Stimulated activated CD8-positive, alpha-beta memory T cell treated with anti-CD3 and anti-CD28 coated beads, Interleukin-15, amount 100 ng/mL, for 24 hours (primary cell): Measurements from ENCODE around the gene NOA1.

ENCODE experiments used
- DNase-seq: peaks from one replicate; pipeline ENCODE4 v3.0.0-alpha.2; 2020; ENCODE audit warnings: low read depth

Gene NOA1

DNA sequence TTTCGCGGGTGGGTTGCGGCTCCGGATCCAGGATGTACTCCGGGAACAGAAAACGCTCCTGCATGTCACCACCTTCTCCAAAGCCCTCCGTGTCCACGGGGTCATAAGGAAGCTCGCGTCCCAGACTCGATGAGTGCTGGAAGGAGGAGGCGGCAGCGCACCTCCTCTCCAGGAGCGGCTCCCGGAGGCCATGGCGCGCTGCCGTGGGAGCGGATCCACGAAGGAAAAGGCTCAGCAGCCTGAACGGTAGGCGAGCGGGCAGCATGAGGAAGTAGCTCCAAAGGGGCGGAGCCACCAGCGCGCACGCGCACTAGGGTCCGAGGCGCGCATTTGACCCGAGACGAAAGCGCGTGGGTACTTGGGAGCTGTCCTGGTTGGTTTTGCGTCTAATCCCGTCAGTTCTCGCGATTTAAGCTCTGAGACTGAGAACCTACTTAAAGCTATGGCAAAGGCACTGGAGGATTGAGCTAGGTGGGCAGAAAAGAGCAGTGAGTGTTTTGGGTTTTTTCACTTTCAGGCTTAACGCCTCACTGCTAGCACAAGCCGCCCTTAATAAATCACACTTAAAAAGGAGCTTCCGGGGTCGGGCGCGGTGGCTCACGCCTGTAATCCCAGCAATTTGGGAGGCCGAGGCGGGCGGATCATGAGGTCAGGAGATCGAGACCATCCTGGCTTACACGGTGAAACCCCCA is at the start of gene NOA1:
Gene NOA1 (minus strand): TSS at position 286 of the 692 bp plus-strand sequence. CDS start 21 bp downstream, at position 265.
- peak; percentile 95 for DNase-seq

DNA sequence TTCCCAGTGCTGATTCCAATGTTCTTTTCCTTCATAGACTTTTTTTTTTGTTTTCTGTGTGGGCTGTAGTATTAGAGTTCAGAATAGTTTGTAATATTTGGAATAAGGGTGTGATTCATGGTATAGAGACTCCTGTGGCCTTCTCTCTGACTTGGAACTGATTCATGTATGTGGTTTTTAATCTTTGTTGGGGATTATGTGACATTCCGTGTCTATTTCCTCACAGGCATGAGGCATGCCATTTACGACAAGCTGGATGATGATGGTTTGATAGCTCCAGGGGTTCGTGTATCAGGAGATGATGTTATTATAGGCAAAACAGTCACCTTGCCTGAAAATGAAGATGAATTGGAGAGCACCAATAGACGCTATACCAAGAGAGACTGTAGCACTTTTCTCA is 45.7 kb upstream of the NOA1 start:
- DNase-seq, result no peak

DNA sequence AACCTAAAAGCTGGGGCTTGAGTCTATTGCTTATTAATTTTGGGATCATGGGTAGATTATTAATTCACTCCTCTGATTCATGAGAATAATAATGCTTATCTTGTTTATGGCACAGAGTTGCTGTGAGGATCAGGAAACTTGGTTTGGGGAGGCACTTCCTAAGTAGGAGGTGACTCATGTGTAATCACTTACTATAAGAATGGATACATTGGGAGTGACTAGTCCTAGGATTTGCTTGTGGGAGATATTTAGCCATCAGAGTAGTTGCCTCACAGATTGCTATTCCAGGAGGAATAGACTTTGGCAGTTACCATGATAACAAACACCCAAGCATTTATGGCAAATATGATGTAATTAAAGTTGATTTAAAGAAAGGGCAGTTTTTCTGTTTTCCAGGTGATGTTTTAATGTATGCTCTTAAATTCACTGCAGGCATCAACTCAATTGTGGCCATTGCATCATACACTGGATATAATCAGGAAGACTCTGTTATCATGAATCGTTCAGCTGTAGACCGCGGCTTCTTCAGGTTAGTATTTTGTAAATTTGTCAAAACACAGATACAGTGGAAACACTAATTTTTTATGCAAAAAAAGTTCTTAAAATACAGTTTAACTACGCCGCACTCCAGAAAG is 43.2 kb upstream of the NOA1 start:
- no peak for DNase-seq

DNA sequence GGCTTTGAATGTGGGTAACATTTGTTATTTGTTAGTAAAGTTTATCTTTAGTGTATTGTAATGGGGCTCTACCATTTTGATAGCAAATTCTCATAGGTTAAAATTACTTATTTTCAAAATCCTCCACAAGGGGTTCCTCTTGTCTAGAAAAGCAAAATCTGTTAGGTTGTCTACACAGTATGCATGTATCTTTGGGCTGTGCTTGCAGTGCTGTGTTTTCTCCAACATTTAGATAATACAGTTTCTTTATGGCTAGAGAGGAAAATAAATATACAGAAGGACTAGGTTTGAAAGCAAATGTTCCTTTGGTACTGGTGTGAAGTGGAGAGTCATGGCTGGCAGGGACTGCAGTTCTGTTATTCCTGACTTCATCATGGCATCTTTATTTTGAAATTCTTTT is 41.6 kb upstream of the NOA1 start:
- DNase-seq, result no peak

DNA sequence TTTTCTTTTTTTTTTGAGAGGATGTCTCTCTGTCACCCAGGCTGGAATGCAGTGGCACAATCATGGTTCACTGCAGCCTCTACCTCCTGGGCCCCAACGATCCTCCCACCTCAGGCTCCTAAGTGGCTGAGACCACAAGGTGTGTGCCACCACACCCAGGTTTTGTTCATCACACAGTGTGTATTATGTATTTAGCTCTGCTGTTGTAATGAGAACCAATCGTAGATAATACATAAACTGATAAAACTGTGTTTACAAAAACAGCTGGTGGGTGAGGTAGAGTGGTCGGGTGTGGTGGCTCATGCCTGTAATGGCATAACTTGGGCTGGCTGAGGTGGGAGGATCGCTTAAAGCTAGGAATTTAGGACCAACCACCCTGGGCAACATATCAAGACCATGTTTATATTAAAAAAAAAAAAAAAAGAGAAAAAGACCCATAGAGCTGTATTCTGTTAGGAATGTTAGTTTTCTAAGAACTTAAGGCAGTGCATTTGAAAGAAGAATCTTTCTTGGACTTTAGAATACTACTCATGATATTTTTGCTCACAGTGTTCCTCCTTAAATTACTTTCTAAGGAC is 36.2 kb upstream of the NOA1 start:
- no peak for DNase-seq

DNA sequence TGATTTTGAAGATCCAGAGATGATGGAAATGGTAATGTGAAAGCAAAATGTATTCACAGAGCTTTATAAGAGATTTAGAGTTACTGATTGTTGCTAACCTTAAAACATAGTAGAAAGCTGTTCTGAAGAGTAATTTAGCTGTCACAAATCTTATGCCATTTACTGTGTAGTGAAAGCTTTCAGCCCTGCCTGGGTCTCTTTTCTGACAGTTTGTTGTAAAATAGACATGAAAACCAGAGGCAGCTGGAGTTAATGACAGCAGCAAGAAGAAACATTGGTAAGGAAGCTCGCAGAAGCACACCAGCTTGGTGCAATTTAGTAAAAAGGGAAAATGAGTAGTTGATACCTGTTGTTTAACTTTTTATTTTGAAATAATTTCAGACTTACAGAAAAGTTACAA is 22.3 kb upstream of the NOA1 start:
- no peak for DNase-seq

DNA sequence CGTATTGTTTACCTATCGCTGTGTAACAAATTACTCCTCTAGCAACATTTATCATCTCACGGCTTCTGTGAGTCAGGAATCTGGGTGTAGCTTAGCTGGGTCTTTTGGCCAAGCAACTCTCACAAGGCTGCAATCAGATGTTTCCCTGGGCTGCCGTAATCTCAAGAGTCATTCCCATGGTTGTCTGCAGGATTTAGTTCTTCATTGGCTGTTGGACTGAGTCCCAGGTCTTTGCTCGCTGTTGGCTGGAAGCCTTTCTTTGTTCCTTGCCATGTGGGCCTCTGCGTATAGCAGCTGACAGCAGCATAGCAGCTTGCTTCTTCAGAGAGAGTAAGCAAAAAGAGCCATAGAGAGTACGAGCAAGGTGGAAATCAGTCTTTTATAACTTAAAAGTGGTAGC is 18.1 kb upstream of the NOA1 start:
- DNase-seq, result no peak

DNA sequence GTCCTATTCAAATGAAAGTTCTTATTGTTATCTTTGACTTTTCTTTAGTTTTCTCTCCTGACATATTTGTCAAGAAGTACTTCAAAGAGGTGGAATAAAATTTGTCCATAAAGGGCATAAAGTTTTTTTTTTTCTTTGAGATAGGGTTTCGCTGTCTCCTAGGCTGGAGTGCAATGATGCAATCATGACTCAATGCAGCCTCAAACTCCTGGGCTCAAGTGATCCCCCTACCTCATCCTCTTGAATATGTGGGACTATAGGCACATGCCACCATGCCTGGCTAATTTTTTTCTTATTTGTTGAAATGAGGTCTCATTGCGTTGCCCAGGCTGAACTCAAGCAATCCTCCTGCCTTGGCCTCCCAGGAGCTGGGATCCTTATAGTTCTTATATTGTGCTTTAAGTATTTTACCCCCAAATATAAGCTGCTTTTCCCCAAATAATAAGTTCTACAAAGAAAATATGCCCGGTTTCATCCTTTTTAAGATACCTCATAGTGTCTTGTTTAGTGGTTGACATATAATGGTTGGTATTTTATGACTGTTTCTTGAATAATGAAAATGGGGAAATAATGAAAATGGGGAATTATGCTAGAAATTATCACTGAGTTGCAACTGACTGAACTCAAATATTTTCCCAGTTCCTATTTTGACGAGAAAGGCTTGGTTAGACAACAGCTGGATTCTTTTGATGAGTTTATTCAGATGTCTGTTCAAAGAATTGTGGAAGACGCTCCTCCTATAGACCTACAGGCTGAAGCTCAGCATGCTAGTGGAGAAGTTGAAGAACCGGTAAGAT is 12.9 kb upstream of the NOA1 start:
- DNase-seq, result no peak

DNA sequence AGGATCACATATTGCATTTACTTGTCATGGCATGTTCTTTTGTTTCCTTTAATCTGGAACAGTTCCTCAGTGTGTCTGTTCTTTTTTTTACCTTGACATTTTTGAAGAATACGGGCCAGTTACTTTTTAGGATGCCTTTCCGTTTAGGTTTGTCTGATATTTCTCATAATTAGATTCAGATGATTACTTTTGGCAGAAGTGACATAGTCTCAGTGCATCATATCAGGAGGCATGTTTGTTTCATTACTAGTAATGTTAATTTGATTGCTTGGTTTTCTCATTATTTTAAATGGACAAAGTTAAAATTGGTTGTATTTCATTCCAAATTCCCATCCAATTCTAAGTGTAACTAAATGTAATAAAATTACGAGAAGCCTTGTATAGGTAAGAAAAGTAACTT is 9.5 kb upstream of the NOA1 start:
- DNase-seq, result no peak

DNA sequence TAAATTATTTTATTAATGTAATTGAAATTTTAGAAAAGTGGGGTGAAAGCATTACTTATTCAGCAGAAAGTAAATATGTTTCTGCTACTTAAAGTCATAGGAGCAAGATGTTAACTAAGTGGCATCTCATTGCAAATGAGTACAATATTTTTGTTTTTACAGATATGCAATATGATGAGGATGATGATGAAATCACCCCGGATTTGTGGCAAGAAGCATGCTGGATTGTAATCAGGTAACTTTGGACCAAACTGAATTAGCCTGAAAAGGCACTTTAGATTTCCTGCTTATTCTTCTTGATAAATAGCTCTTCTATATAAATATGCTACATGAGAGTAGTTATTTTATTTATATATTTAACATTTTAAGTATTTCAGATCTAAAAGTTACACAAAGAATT is 8.8 kb upstream of the NOA1 start:
- no peak for DNase-seq

DNA sequence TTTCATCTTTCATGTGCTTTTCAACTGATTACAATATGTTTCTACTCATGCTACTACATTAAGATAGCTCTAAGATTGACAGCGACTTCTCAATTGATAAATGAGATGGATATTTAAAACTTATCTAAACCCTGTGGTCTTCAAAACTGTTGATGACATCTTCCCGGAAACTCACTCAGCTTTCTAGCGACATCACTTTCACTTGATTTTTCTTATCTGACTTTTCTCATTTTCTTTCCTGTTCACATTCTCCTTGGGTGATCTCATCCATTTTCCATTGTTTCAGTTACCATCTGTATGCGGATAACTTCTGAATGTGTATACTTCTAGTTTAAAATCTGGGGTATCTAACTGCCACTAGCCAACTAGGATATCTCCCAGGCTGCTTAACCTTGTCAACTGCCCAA is 4.4 kb upstream of the NOA1 start:
- no peak for DNase-seq

DNA sequence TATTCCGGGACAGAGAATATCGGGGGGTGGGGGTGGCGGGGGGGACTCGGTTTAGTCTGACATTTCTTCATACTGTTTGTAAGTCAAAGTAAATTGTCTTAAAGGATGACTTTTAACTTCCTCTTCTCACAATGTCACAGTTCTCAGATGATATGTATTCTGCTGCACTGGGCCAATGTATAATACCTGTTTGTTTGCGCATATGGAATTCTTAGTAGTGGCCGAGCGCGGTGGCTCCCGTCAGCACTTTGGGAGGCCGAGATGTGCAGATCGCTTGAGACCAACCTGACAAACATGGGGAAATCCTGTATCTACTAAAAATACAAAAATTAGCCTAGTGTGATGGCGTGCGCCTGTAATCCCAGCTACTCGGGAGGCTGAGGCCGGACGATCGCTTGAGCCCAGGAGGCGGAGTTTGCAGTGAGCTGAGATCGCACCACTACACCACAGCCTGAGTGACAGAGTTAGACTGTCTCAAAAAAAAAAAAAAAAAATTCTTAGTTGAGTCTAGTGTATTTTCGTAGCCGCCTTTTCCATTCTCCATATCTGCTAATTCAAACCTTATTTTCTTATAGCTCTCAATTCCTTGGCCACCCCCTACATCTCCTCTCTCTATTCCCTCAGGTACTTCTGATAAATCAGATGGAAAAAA is 2.1 kb upstream of the NOA1 start:
- no peak for DNase-seq

DNA sequence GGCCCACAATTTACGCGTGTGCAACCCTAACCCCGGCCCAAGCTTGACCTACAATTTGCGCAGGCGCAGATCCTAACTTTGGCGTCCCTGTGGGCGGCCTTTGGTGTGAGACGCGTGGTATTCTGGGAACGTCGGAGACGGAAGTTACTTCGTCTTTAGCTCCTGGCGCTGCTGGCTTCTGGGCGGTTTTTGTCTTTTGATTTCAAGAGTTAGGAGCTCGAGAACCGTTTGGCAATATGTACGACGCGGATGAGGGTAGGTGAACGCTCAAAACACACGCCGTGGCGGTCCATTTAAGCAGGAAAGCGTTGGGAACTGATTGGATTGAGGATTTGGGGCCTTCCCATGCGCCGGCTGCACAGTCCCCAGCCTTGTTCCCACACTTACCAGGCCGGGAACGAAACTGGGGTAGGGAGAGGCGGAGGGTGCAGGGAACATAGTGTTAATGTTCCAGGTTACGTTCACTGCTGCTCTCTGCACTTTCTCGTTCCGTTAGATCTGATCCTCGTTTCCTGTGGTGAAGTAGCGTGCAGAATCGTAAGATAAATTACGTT is 1.4 kb upstream of the NOA1 start, which contains the start of gene POLR2B:
Gene POLR2B (plus strand): TSS at position 147 of the 554 bp plus-strand sequence. CDS start 90 bp downstream, at position 237.
- DNase-seq, result peak; percentile 69

DNA sequence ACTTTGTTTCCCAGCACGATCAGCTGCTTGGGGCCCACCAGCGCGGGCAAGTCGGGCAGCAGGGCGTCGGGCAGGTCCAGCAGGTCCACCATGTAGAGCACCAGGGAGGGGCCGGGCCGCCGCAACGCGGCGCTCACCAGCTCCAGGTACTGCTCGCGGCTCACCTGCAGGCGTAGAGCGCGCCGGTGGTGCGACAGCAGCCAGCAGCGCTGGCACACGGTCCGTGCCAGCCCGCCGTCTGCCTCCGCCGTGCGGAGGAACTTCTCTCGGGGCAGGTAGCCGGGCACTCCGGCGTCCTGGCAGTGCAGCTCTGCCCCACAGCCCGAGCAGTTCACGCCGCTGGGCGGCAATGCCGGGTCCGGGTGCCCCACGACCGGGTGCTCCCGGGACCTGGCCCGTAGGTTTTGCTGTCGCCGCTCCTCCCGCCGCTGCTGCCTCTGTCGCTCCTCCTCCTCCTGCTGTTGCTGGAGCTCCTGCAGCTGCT is 527 bp downstream of the NOA1 start:
- DNase-seq, result peak; percentile 18

DNA sequence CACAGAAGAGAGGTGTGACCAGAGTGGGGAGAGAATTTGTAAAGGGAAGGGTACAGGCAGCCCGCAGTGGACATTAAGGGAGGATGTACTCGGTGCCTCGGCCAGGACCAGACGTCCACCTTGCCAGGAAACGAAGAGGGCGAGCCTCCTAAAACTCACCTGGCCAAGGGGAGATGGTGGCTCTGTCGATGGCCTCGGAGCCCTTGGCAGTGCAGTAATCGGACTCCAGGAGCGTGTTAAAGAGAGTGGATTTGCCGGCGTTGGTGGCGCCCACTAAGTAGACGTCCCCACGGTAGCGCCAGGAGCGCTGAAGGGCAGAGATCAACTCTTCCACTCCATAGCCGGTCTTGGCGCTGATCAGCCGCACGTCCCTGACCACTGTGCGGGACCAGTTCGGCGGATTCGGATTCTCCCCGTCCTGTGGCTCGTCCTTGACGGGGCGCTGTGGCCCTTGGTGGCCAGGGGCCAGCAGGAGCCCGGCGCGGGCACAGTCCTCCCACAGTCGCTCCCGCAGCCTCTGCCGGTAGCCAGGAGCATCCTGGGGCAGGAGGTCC is 1.0 kb downstream of the NOA1 start:
- DNase-seq, result no peak

DNA sequence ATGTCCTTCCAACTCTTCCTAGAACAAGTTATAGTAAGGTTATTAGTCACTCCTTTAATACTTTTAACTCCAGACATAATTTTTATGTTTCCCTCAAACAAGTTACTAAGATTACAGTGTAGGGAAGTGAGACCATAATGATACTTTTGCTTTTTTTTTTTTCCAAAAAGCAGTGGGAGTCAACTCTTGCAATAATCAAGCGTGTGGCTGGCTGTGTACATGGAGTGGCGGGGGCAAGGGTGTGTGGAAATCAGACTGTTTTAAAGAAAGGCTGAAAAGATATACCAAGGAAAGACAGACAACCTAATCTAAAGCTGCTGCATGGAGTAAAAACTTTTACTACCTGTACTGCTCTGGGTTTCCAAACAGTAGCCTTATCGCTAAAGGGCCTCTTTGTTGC is 4.1 kb downstream of the NOA1 start:
- DNase-seq, result no peak

DNA sequence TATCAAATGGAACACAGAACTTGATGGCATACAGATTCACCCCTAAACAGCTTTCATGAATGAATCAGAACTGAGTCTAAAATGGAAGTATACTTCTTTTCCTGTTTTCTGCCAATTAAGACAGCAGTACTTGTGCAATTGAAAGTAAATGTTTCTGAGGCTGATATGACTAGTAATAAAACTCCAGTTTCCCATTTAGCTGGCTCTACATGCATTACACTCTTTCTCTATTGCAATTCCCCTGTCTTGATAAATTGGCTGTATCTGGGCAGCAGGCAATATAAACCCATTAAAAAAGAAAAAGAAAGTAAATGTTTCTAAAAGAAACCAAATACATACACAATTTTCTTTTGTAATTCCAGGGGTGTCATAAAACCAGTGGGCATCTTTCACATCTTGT is 4.6 kb downstream of the NOA1 start:
- no peak for DNase-seq

DNA sequence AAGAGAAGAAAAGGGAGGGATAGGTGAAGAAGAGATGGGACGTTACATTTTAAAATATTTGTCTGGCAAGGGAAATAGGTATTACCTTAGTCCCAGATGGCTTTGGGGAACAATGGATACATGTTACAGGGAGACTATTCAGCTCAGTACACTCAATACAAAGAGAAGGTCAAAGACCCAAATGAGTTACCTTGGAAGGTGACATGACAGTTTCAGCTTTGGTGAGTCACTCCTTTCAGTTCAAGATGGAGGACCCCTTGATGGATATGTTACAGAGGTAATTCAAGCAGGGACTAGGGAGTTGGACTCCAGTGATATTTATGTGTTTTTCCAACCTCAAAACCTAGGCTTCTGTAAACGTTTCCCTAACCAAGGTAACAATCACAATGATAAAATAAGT is 5.0 kb downstream of the NOA1 start:
- DNase-seq, result no peak

DNA sequence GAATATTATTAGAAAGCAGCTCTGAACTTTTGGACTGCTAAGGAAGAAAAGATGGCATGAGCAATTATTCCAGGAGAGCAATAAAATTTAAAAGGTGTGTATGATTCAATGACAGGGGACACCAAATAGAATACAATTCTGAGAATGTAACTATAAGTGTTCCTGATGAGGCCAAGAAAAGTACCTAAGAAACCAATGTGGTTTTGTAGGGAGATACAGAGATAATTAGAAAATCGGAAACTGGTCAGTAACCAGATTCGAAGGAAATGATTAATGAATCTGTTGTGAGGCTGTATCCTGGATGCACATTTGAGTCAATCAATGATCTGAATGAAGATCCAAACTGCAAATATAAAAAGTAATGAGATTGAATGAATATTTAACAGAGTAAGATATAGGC is 6.0 kb downstream of the NOA1 start:
- DNase-seq, result no peak

DNA sequence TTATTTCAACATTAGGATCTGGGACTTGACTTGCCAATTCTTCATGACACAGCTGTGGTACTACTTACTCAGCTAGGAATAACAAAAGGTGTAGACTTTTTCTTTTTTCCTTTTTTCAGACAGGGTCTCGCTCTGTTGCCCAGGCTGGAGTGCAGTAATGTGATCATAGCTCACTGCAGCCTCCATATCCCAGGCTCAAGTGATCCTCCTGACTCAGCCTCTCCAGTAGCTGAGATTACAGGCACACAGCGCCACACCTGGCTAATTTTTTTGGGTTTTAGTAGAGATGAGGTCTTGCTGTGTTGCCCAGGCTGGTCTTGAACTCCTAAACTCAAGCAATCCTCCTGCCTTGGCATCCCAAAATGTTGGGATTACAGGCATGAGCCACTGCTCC is 16.3 kb downstream of the NOA1 start:
- DNase-seq, result no peak

DNA sequence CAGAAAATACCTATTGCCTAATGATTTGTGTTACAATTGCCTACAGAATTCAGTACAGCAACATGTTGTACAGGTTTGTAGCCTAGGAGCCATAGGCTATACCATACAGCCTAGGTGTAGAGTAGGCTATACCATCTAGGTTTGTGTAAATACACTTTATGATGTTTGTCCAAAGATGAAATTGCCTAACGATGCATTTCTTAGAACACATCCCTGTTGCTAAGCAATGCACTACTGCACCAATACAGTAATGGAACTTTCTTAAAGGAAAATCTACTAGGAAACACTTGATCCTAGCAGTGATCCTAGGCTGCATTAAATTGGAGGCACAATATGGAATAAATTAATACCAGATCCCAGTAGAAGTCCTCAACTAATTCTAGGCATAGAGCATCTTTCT is 18.3 kb downstream of the NOA1 start:
- DNase-seq, result no peak
